Occipital lobe (tissue), 2 donors: ENCODE data around the gene NEK11. TPM values are rescaled to one million over a fixed set of nuclear protein-coding genes. Genes with fewer than 3 reads are reported as not detected.
"Not testable (repeated sequence)": the region's sequence is repeated elsewhere in the genome, so short reads cannot be mapped to it uniquely, and the experiment has no call there.

Experiments used
- DNase-seq: peaks from one replicate; lab custom pipeline; 2025; lab: John Stamatoyannopoulos, UW
- total RNA-seq: library from RNA; depleted of rRNA; stranded (reverse); fragments of >200 nt; gene quantifications from one replicate; pipeline ENCODE4 v1.2.3, GENCODE V29; 2014

The NEK11 gene
- total RNA-seq, 1 donor from 2014 or later, result 24.6 TPM

- DNase-seq, result no peak
Observed at GRCh38 chr3:131299836-131300235, 273.2 kb downstream of the NEK11 start.

GRCh38 chr3:131303848-131304247 lies 277.2 kb downstream of the NEK11 start:
- DNase-seq, result no peak

- no peak for DNase-seq
Observed at GRCh38 chr3:131304890-131305289, 278.2 kb downstream of the NEK11 start.

DNA sequence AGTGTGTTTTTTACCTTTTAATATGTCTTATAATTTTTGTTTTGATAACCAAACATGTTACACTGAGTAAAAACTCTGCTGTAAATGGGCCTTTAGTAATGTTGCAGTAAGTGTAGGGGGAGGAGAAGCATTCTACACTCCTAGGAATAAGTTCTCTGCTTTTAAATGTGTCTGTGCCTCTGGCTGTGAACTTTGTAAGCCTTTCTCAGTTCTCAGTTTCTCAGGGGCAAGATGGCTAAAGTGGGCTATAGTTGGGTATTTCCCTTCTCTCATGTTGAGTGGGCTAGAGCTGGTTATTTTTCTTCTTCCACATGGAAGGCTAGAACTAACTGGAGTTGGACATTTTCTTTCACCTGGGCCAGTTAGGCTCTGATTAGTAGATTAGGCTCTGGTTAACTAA lies 279.6 kb downstream of the NEK11 start:
- no peak for DNase-seq

DNA sequence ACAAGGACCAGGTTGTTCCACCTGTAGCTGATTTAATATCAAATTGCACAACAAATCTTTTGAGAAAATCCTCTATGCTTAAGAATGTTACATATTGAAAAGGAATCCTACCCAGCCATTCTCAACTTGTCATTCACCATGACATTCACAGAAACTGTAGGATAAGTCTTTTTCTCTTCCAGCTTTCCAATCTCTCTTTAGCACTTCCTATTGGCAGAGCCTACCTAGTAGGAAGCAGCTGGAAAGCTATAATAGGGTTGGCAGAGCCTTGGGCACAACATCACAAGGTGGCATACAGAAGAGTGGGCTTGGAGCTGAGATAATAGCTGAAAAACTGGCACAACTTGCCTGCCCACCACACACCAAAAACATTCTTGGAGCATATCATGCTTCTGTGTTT lies 287.6 kb downstream of the NEK11 start:
- DNase-seq, result no peak

DNA sequence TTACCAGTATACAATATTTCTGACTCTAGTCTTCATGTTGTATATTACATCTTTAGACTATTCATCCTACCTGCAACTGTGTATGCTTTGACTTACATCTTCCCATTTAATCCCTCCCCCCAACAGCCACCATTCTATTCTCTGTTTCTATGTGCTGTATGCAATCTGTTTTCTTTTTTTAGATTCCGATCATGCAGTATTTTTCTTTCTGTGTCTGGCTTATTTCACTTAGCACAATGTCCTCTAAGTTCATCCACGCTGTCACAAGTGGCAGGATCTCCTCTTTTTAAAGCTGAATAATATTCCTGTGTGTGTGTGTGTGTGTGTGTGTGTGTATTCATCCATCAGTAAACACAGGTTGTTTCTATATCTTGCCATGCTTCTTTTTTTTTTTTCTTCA lies 288.5 kb downstream of the NEK11 start:
- DNase-seq, result no peak

GRCh38 chr3:131317667-131318066 lies 291.0 kb downstream of the NEK11 start:
- DNase-seq, result no peak

- no peak for DNase-seq
Observed at GRCh38 chr3:131323014-131323413, 296.3 kb downstream of the NEK11 start.

- no peak for DNase-seq
Observed at GRCh38 chr3:131323792-131324191, 297.1 kb downstream of the NEK11 start.

- DNase-seq, result no peak
Observed at GRCh38 chr3:131324923-131325322, 298.2 kb downstream of the NEK11 start.

DNA sequence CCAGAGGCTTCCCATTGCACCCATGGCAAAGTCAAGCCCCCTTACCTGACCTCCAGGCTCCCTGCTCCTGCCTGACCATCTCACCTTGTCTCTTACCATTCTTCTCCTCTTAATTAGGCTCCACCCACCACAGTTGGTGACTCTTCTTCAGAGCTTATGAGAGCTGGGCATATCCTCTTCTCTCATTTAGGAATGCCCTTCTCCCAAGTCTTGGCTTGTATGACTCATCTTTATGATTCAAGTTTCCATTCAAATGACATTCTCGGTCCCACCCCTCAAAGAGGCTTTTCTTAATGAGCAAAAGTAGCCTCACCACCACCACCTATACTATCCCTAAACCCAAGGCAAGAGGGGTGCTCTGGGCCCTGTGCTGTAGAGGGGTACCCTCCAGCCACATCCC lies 299.6 kb downstream of the NEK11 start:
- no peak for DNase-seq

GRCh38 chr3:131328721-131329120 lies 302.0 kb downstream of the NEK11 start:
- DNase-seq, result no peak

DNA sequence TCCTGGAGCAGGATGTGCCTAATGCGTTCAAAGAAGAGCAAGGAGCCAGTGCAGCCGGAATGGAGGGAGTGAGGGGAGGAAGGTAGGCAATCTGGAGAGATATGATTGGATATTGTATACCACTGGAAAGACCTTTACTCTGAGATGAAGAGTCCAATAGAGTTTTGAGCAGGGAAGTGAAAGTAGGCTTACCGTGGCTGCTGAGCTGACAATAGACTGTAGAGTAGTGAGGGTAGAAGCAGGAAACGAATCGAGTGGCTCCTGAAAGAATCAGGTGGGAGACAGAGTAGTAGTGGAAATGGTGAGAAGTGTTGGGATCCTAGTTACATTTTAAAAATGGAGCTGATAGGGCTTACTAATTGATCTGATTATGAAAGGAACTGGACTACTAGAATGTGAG lies 303.1 kb downstream of the NEK11 start:
- no peak for DNase-seq

DNA sequence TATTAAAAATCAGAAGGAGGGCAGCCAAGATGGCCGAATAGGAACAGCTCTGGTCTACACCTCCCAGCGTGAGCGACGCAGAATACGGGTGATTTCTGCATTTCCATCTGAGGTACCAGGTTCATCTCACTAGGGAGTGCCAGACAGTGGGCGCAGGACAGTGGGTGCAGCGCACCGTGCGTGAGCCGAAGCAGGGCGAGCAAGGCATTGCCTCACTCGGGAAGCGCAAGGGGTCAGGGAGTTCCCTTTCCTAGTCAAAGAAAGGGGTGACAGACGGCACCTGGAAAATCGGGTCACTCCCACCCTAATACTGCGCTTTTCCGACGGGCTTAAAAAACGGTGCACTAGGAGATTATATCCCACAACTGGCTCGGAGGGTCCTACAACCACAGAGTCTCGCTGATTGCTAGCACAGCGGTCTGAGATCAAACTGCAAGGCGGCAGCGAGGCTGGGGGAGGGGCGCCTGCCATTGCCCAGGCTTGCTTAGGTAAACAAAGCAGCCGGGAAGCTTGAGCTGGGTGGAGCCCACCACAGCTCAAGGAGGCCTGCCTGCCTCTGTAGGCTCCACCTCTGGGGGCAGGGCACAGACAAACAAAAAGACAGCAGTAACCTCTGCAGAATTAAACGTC lies 304.9 kb downstream of the NEK11 start:
- not testable (repeated sequence) for DNase-seq

DNA sequence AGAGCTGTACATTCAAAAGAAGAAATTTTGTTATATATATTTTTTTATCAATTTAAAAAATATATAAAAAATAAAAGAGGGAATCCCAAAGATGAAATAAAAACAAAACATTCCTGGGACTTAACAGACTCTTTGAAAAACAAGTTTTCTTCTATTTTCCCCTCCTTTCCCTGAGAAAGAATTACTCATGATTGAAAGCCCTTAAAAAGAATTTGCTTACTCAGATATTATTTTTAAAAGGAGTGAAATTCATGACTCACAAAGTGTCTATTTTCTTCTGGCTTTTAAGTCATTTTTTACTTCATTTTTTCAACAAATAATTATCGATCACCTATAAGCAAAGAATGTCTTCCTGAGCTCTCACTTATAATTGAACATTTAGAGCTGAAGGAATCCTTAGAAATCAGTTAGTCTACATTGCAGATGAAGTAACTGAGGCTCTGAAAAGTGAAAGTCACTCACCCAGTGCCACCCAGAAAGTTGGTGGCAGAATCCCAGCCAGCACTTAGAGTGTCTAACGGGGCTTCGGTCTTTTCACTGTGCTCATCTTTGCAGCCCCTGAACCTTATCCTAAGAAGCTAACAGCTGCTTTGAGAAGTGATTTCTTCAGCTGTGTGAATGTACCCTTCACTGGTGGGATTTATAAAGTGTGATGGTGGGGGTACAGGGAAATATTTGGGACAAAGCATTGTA lies 312.4 kb downstream of the NEK11 start:
- DNase-seq, result no peak

DNA sequence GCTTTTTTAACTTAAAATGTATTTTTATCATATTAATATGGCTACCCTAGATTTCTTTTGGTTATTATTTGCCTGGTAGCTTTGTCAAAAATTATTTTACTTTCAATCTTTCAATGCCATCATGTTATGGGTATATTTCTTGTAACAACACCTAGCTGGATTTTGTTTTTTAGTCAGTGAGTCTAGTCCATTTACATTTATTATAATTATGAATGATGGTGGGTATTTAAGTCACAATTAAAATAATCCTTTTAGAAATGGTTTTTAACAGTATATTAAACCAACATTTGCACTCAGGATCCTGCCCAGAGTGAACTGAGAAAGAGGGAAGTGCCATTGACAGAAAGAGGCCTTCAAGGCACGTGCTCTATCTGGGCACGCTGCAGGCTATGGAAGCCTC lies 315.1 kb downstream of the NEK11 start:
- DNase-seq, result no peak

DNA sequence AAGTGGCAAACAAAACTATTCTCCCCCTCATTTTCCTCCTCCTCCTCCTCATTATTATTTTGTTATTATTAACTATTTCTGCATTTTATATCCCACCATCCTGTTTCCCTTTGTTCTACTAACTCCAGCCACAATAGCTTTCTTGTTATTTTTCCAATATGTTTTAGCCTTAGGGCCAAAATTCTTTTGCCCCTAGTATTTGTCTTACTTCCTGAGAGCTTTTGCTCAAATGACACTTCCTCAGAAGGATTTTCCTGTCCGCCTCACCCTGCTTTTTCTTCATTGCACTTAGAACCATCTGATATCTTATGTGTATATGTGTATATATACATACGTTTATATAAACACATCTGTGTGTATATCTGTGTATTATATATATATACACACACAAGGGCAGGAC lies 322.2 kb downstream of the NEK11 start:
- DNase-seq, result no peak

DNA sequence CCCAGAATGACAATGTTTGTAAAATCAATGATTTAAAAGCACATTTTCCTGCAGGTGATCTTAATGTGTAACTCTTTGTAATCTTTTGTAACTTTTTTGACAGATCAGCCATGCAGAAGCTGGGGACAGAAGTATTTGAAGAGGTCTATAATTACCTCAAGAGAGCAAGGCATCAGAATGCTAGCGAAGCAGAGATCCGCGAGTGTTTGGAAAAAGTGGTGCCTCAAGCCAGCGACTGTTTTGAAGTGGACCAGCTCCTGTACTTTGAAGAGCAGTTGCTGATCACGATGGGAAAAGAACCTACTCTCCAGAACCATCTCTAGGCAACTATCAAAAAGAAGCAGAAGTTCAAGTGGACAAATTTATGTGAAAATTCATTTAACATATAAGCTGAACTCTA lies 322.8 kb downstream of the NEK11 start:
- DNase-seq, result no peak

DNA sequence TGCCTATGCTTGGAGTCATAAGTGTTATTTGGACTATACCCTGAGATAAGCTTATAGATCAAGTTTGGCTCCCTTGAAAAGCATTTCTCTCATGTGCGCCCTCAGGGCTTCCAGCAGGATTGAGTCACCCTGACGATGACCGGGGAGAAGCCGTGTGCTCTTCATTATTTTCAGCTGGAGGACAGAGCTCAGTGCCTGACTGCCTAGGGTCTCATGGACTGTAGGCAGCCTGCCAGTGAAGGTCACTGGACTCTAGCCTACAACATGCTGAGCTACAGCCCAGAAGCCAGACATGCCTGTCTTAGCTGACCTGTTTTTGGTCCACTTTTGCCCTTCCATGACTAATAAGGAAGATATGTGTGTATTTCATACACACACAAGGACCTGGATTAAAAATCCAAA lies 323.3 kb downstream of the NEK11 start:
- DNase-seq, result no peak

- DNase-seq, result no peak
Observed at GRCh38 chr3:131350506-131350905, 323.8 kb downstream of the NEK11 start.

- no peak for DNase-seq
Observed at GRCh38 chr3:131353016-131353877, 326.6 kb downstream of the NEK11 start.

GRCh38 chr3:131353986-131354385 lies 327.3 kb downstream of the NEK11 start:
- DNase-seq, result no peak
